ENCODE measurements around the gene NAA35. TPM values are rescaled to one million over a fixed set of nuclear protein-coding genes. Genes with fewer than 3 reads are reported as not detected.

The NAA35 gene
- total RNA-seq, 2 experiments from 2014 or later = 24.1 to 26.2 TPM

Other genes with a start within 250 kb of the NAA35 start
- 10 to 100 TPM; 42.6 to 46.7 TPM for gene AGTPBP1, start 199.2 kb upstream of the NAA35 start, total RNA-seq
- gene GOLM1, start 158.4 kb downstream of the NAA35 start, total RNA-seq = 1 to 10 TPM; 1.4 to 1.9 TPM

All from activated naive CD8-positive, alpha-beta T cell treated with anti-CD3 and anti-CD28 coated beads, Interleukin-2, amount 10 ng/mL, durations not matched to agents 7 days and 5 days (primary cell).